ENCODE data around the gene SMARCC2. TPM values are rescaled to one million over a fixed set of nuclear protein-coding genes. Genes with fewer than 3 reads are reported as not detected.

Gene SMARCC2
- total RNA-seq, 1 donor from 2014 or later, result 33.7 TPM

- TF ChIP-seq, protein P1, sequence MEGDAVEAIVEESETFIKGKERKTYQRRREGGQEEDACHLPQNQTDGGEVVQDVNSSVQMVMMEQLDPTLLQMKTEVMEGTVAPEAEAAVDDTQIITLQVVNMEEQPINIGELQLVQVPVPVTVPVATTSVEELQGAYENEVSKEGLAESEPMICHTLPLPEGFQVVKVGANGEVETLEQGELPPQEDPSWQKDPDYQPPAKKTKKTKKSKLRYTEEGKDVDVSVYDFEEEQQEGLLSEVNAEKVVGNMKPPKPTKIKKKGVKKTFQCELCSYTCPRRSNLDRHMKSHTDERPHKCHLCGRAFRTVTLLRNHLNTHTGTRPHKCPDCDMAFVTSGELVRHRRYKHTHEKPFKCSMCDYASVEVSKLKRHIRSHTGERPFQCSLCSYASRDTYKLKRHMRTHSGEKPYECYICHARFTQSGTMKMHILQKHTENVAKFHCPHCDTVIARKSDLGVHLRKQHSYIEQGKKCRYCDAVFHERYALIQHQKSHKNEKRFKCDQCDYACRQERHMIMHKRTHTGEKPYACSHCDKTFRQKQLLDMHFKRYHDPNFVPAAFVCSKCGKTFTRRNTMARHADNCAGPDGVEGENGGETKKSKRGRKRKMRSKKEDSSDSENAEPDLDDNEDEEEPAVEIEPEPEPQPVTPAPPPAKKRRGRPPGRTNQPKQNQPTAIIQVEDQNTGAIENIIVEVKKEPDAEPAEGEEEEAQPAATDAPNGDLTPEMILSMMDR (IDR thresholded peaks at IDR 0.05; ENCODE audit: insufficient read depth, low read length, poor library complexity, severe bottlenecking), result no peak
- DNase-seq (ENCODE audit: low read depth), result peak; percentile 99
Measured at GRCh38 chr12:56127888-56128669, 61.2 kb downstream of the SMARCC2 start, which contains the start of gene ESYT1. TSS of gene ESYT1 (plus strand) at chr12:56128267. CDS start at chr12:56128320, 53 bp downstream.

DNA sequence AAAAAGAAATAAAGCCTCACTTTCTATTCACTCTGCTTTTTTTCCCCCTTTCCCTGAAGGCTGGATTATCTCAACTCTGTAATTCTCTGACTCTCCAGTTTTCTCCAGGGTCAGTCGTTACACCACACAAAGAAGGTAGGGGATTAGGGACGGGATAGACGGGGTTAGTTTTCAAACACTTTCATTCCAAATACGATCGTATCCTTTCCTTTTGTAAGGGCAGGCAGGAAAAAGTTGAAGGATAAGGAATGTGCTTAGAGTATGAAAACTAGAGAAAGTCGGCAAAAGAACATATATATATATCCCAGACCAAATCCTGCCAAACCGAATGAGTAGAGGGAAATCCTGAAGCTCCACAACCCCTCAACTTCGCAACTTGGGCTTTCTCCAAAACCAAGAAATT is 61.8 kb downstream of the SMARCC2 start:
- H3K36me3 ChIP-seq (ENCODE audit: control insufficient read depth, insufficient read depth, low read length), result peaks cover 3% of the 10 kb centered on the region
- H3K27me3 ChIP-seq (ENCODE audit: control insufficient read depth, insufficient read depth, low read length), result no peaks in the 10 kb centered on the region
- peak overlapping the region; percentile 43 for H3K4me3 ChIP-seq (ENCODE audit: low read depth, low read length)
- TF ChIP-seq, protein P1 (IDR thresholded peaks at IDR 0.05; ENCODE audit: insufficient read depth, low read length, poor library complexity, severe bottlenecking), result no peak
- no peak for DNase-seq (ENCODE audit: low read depth)

More at GRCh38 chr12:56127888-56128669, 61.2 kb downstream of the SMARCC2 start, which contains the start of gene ESYT1:
- Histone ChIP-seq H3K4me3 (ENCODE audit: low read depth, low read length) (peak within 1 kb of the TSS; percentile 97), H3K27me3 (ENCODE audit: control insufficient read depth, insufficient read depth, low read length) (no peaks in the 10 kb centered on the region), H3K36me3 (ENCODE audit: control insufficient read depth, insufficient read depth, low read length) (peaks cover 3% of the 10 kb centered on the region)

DNA sequence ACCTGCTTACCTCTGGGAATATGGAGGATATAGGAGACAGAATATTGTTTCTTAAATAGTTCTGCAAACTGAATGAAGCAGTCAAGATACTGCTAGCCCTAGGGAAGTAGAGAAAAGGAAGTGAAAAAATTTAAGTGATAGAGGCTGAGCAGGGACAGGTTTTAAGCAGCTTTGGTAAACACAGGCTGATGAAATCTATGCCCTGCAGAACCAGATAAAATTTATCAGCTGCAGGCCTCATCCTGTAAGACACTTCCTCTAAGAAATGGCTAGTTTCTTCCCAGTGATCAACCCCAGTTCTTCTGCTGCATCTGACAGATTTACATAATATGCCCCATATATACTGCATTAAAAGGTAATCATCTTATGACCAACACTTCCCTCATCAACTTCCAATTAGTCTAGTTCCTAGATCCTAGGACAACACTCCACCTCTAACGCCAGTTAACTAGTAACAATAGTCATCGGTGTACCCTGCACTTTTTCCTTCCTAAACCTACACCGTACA is 62.5 kb downstream of the SMARCC2 start:
- H3K36me3 ChIP-seq (ENCODE audit: control insufficient read depth, insufficient read depth, low read length), result peaks cover 1% of the 10 kb centered on the region
- no peak overlapping the region for H3K4me3 ChIP-seq (ENCODE audit: low read depth, low read length)
- TF ChIP-seq, protein P1 (IDR thresholded peaks at IDR 0.05; ENCODE audit: insufficient read depth, low read length, poor library complexity, severe bottlenecking), result no peak
- no peak for DNase-seq (ENCODE audit: low read depth)
- H3K27me3 ChIP-seq (ENCODE audit: control insufficient read depth, insufficient read depth, low read length), result no peaks in the 10 kb centered on the region

DNA sequence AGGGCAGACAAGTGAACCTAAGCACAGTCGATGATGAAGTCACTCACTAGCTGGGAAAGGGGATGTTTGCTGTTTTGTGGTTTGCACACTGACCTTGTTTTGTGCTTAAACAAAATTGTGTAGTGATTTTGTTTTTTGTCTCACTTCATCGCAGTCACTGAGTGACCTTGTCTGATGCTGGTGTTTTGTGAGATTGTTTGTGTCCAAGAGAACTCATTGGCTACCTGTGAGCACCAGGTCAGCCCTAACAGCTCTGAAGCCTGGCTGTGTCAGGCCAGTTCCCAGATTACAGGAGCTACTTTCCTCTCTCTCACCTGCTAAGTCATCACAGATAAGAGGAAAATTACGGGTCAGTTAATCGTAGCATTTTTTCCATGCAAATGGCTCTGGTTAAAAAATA is 65.2 kb downstream of the SMARCC2 start:
- Histone ChIP-seq H3K27me3 (ENCODE audit: control insufficient read depth, insufficient read depth, low read length) (no peaks in the 10 kb centered on the region), H3K36me3 (ENCODE audit: control insufficient read depth, insufficient read depth, low read length) (peaks cover 2% of the 10 kb centered on the region), H3K4me3 (ENCODE audit: low read depth, low read length) (no peak overlapping the region)
- DNase-seq (ENCODE audit: low read depth), result no peak
- TF ChIP-seq, protein P1 (IDR thresholded peaks at IDR 0.05; ENCODE audit: insufficient read depth, low read length, poor library complexity, severe bottlenecking), result no peak

DNA sequence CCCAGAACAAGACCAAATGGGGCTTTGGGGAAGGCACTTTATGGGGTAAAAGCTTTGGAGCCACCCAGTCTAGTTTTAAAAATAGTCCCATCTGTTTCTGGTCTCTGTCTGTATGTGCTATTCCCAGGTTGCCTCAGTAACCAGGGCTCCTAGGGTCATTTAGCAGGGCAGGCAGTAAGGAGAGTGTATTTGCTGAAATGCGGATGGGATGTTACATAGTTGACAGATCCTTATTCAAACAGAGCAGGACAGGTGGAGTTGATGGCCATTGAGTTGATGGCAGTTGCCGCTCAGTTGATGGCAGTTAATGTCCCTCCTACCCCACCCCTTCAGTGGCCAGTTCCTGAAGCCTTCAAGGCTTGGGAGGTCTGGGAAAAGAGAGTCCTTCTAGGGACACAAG is 66.6 kb downstream of the SMARCC2 start:
- Histone ChIP-seq H3K4me3 (ENCODE audit: low read depth, low read length) (no peak overlapping the region), H3K27me3 (ENCODE audit: control insufficient read depth, insufficient read depth, low read length) (no peaks in the 10 kb centered on the region), H3K36me3 (ENCODE audit: control insufficient read depth, insufficient read depth, low read length) (peaks cover 2% of the 10 kb centered on the region)
- TF ChIP-seq, protein P1 (IDR thresholded peaks at IDR 0.05; ENCODE audit: insufficient read depth, low read length, poor library complexity, severe bottlenecking), result no peak
- DNase-seq (ENCODE audit: low read depth), result no peak
